HL-60 (cell line): ENCODE data around the gene EBNA1BP2.

Experiments
- DNase-seq, 2 experiments: peaks; one replicate each; pipeline ENCODE4 v3.0.0-alpha.2; 2010 to 2020; ENCODE audit warnings: low read depth in 1 of 2, low spot score in 1 of 2
- H3K27ac ChIP-seq: fragments of 250-450 bp; sonication (Bioruptor Pico); replicated peaks from 2 replicates; pipeline ENCODE4 v1.5.1; 2020; ENCODE audit warnings: mild to moderate bottlenecking, moderate library complexity
- H3K27me3 ChIP-seq: fragments of 250-450 bp; sonication (Bioruptor Pico); 2 replicates; pipeline ENCODE4 v1.5.1; 2021; ENCODE audit warnings: mild to moderate bottlenecking, moderate library complexity; ENCODE audit not compliant: insufficient read depth, poor library complexity, severe bottlenecking
- H3K4me3 ChIP-seq: replicated peaks from 2 replicates; pipeline ENCODE4 v1.5.1; 2011; ENCODE audit warnings: mild to moderate bottlenecking, control low read depth, low read length; ENCODE audit not compliant: insufficient read depth
- GABPA ChIP-seq: IDR thresholded peaks from 2 replicates; pipeline ENCODE4 v1.6.1; 2012; ENCODE audit warnings: low read depth
- POLR2AphosphoS5 ChIP-seq: IDR thresholded peaks from 2 replicates; pipeline ENCODE4 v1.6.1; 2012; ENCODE audit warnings: low read depth
- SPI1 ChIP-seq: IDR thresholded peaks from 2 replicates; pipeline ENCODE4 v1.6.1; 2012; ENCODE audit warnings: low read depth, mild to moderate bottlenecking, borderline replicate concordance
- TF ChIP-seq, protein P1 (sequence below): IDR thresholded peaks from one replicate; pipeline ENCODE4 v1.5.1; 2011; ENCODE audit warnings: low read length, control low read depth, inconsistent platforms; ENCODE audit not compliant: insufficient read depth
- TF ChIP-seq, protein P2 (sequence below): IDR thresholded peaks from 2 replicates; pipeline ENCODE4 v1.6.1; 2012; ENCODE audit warnings: low read depth; ENCODE audit not compliant: insufficient replicate concordance

Gene EBNA1BP2

DNA sequence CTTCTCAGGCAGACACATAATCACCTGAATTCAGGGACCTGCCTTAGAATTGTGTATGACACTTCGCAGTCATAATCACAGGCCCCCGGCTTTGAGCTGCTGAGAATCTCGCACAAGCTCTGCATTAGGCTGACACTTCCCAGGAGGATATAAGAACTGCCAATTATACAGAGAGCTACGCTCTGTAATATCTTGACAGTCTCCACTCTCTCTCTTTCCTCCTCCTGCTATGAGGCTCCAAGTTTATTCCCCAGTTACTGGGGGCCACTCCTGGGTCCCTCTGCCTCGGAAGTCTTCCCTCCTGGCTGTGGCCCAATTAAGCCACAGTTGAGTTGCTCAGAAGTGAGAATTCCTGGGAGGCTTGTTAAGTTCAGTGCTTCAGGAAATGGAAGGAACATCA, 42.7 kb downstream of the EBNA1BP2 start:
- no peak for DNase-seq
- Histone ChIP-seq H3K27me3 (peaks cover 3% of the 10 kb centered on the region), H3K27ac (no peak overlapping the region), H3K4me3 (no peak overlapping the region)
- TF ChIP-seq POLR2AphosphoS5 (no peak), SPI1 (no peak), GABPA (no peak)
- TF ChIP-seq, protein P1, sequence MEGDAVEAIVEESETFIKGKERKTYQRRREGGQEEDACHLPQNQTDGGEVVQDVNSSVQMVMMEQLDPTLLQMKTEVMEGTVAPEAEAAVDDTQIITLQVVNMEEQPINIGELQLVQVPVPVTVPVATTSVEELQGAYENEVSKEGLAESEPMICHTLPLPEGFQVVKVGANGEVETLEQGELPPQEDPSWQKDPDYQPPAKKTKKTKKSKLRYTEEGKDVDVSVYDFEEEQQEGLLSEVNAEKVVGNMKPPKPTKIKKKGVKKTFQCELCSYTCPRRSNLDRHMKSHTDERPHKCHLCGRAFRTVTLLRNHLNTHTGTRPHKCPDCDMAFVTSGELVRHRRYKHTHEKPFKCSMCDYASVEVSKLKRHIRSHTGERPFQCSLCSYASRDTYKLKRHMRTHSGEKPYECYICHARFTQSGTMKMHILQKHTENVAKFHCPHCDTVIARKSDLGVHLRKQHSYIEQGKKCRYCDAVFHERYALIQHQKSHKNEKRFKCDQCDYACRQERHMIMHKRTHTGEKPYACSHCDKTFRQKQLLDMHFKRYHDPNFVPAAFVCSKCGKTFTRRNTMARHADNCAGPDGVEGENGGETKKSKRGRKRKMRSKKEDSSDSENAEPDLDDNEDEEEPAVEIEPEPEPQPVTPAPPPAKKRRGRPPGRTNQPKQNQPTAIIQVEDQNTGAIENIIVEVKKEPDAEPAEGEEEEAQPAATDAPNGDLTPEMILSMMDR: no peak
- TF ChIP-seq, protein P2, sequence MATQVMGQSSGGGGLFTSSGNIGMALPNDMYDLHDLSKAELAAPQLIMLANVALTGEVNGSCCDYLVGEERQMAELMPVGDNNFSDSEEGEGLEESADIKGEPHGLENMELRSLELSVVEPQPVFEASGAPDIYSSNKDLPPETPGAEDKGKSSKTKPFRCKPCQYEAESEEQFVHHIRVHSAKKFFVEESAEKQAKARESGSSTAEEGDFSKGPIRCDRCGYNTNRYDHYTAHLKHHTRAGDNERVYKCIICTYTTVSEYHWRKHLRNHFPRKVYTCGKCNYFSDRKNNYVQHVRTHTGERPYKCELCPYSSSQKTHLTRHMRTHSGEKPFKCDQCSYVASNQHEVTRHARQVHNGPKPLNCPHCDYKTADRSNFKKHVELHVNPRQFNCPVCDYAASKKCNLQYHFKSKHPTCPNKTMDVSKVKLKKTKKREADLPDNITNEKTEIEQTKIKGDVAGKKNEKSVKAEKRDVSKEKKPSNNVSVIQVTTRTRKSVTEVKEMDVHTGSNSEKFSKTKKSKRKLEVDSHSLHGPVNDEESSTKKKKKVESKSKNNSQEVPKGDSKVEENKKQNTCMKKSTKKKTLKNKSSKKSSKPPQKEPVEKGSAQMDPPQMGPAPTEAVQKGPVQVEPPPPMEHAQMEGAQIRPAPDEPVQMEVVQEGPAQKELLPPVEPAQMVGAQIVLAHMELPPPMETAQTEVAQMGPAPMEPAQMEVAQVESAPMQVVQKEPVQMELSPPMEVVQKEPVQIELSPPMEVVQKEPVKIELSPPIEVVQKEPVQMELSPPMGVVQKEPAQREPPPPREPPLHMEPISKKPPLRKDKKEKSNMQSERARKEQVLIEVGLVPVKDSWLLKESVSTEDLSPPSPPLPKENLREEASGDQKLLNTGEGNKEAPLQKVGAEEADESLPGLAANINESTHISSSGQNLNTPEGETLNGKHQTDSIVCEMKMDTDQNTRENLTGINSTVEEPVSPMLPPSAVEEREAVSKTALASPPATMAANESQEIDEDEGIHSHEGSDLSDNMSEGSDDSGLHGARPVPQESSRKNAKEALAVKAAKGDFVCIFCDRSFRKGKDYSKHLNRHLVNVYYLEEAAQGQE: no peak

DNA sequence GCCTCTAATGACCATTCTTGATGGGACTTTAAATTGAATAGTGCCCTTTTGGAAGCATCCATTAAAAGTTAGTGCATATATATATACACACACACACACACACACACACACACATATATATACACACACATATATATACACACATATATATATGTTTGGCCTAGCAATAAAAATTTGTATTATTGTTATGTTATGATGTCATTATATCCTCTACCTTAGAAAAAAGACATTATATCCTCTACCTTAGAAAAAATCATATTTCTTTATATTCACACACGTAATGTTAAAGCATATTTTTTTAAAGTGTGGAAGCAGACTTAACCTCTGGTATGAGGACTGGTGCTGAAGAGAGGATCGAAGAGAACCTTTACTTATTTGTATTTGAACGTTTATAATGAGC, 43.3 kb downstream of the EBNA1BP2 start:
- Histone ChIP-seq H3K4me3 (no peak overlapping the region), H3K27ac (no peak overlapping the region), H3K27me3 (no peaks in the 10 kb centered on the region)
- TF ChIP-seq SPI1 (no peak), GABPA (no peak)
- TF ChIP-seq, protein P1: no peak
- no peak for DNase-seq

DNA sequence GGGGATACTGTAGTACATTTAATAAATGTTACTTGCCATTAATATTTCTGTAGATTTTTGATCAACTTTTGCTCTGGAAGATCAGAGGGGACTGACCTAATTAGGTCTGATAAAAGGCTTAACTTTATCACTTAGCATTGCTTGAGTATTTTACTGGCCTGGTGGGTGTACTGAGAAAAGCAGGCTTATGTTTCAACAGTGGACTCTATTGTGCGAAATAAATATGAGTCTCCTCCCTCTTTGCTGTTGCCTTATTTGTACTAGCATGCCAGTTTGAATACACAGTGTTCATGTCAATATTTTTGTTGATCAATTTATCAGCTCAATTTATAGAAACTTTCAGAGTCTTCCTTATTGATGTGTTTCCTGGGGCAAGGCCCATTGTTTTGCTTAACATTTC, 49.1 kb downstream of the EBNA1BP2 start:
- TF ChIP-seq, protein P2: no peak
- TF ChIP-seq, protein P1: no peak
- TF ChIP-seq POLR2AphosphoS5 (no peak), GABPA (no peak), SPI1 (no peak)
- no peak for DNase-seq
- no peak overlapping the region for H3K27ac ChIP-seq
- H3K27me3 ChIP-seq: no peaks in the 10 kb centered on the region
- no peak overlapping the region for H3K4me3 ChIP-seq

DNA sequence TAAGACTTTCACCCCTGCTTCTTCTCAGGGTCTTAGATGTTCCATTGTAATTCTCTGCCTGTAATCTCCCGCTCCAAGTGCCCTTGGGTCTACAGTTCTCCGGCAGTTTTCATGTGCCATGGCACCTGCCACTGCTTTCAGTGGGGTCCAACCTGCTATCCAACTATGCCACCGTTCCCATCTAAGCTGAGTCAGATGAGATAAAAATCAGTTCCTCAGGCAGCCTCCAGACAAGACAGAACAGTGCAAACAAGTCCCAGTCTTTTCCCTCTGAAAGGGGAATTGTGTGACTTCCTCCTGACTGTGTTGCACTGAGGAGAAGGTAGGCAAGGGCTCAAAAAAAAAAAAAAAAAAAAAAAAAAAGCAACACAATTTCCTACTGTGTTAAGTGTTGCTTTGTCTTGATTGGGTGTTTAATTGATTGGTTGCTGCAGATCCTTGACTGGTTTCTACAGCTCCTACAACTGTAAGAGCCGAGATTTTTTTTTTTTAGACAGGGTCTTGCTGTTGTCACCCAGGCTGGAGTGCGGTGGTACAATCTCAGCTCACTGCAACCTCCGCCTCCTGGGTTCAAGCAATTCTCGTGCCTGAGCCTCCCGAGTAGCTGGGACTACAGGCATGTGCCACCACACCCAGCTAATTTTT, 50.7 kb downstream of the EBNA1BP2 start:
- no peak for TF ChIP-seq POLR2AphosphoS5
- TF ChIP-seq, protein P1: no peak
- TF ChIP-seq SPI1: no peak
- TF ChIP-seq GABPA: no peak
- TF ChIP-seq, protein P2: no peak
- Histone ChIP-seq H3K27ac (no peak overlapping the region), H3K4me3 (no peak overlapping the region), H3K27me3 (no peaks in the 10 kb centered on the region)
- DNase-seq: no peak
